Cardiac septum (tissue), 1 donor: Measurements from ENCODE around the gene TXK. TPM values are rescaled to one million over a fixed set of nuclear protein-coding genes. Genes with fewer than 3 reads are reported as not detected.

Source experiments
- DNase-seq: peaks from one replicate; pipeline ENCODE4 v3.0.0-alpha.2; 2020; ENCODE audit warnings: low spot score
- intact Hi-C: fragments of 100-400 bp; cut with DNase I; formaldehyde crosslinking; loops from one replicate; pipeline ENCODE4 v1.14.0; 2022
- total RNA-seq: library from RNA; stranded (reverse); fragmentation: NEBNext Ultra II Directional; extraction: Animal tissue kit (Norgen Biotek cat#: 25700); gene quantifications from one replicate; pipeline ENCODE4 v1.2.1, GENCODE V29; 2021
- donor health status: DM: no; HTN: no; CAD: no.

TXK gene
- total RNA-seq, 1 donor from 2014 or later: 1.2 TPM

- no peak for DNase-seq
- intact Hi-C loops: no loop called here
Measured at GRCh38 chr4:48109413-48110263, 24.4 kb downstream of the TXK start.

- no peak for DNase-seq
- intact Hi-C loops: no loop called here
Measured at GRCh38 chr4:48108309-48109073, 25.6 kb downstream of the TXK start.

GRCh38 chr4:48105230-48105629, 28.8 kb downstream of the TXK start:
- intact Hi-C loops: no loop called here

GRCh38 chr4:48103483-48104139, 30.4 kb downstream of the TXK start:
- intact Hi-C loops: no loop called here
- no peak for DNase-seq

More at GRCh38 chr4:48105230-48105629, 28.8 kb downstream of the TXK start:
- no peak for DNase-seq

- DNase-seq: no peak
- intact Hi-C loops: no loop called here
Measured at GRCh38 chr4:48102303-48102702, 31.7 kb downstream of the TXK start.

- no peak for DNase-seq
- intact Hi-C loops: no loop called here
Measured at GRCh38 chr4:48100256-48100655, 33.8 kb downstream of the TXK start.

- intact Hi-C loops: no loop called here
- no peak for DNase-seq
Measured at GRCh38 chr4:48095441-48095840, 38.6 kb downstream of the TXK start.

GRCh38 chr4:48093991-48094416, 40.0 kb downstream of the TXK start:
- DNase-seq: no peak
- intact Hi-C loops: no loop called here

GRCh38 chr4:48090621-48091020, 43.4 kb downstream of the TXK start:
- DNase-seq: no peak
- intact Hi-C loops: no loop called here

- DNase-seq: no peak
- intact Hi-C loops: loop anchor here (5.0 kb wide), 3 partner anchors 69 to 159 kb away; partner anchors contain the start of genes CNGA1 and NIPAL1
Measured at GRCh38 chr4:48085821-48086589, 48.0 kb downstream of the TXK start.

GRCh38 chr4:48082956-48083355, 51.1 kb downstream of the TXK start:
- DNase-seq: no peak
- intact Hi-C loops: no loop called here

GRCh38 chr4:48081196-48081595, 52.9 kb downstream of the TXK start:
- DNase-seq: no peak
- intact Hi-C loops: no loop called here

- intact Hi-C loops: no loop called here
- no peak for DNase-seq
Measured at GRCh38 chr4:48079972-48080391, 54.1 kb downstream of the TXK start.

GRCh38 chr4:48078862-48079655, 55.0 kb downstream of the TXK start:
- no peak for DNase-seq
- intact Hi-C loops: no loop called here

- intact Hi-C loops: no loop called here
- no peak for DNase-seq
Measured at GRCh38 chr4:48078425-48078824, 55.6 kb downstream of the TXK start.

- no peak for DNase-seq
- intact Hi-C loops: no loop called here
Measured at GRCh38 chr4:48074657-48075056, 59.4 kb downstream of the TXK start.

- no peak for DNase-seq
- intact Hi-C loops: no loop called here
Measured at GRCh38 chr4:48073567-48074103, 60.4 kb downstream of the TXK start.

- no peak for DNase-seq
- intact Hi-C loops: no loop called here
Measured at GRCh38 chr4:48071191-48071590, 62.9 kb downstream of the TXK start.
